Hematopoietic multipotent progenitor cell treated with erythropoietin and hydrocortisone succinate and interleukin-3 and kit ligand, for 15 days (in vitro differentiated cells): ENCODE results near the gene COPS4.
A peak's percentile ranks its signal among the peaks of the same experiment; 100 is the strongest.
"Not testable (repeated sequence)": the region's sequence is repeated elsewhere in the genome, so short reads cannot be mapped to it uniquely, and the experiment has no call there.

Source experiments
- DNase-seq: peaks from one replicate; pipeline ENCODE4 v3.0.0-alpha.2; 2015; ENCODE audit warnings: low spot score

Gene COPS4

GRCh38 chr4:83034630-83035494 lies at the start of gene COPS4:
TSS of gene COPS4 (plus strand) at chr4:83035183. CDS start at chr4:83035225, 42 bp downstream.
- peak; percentile 99 for DNase-seq

DNA sequence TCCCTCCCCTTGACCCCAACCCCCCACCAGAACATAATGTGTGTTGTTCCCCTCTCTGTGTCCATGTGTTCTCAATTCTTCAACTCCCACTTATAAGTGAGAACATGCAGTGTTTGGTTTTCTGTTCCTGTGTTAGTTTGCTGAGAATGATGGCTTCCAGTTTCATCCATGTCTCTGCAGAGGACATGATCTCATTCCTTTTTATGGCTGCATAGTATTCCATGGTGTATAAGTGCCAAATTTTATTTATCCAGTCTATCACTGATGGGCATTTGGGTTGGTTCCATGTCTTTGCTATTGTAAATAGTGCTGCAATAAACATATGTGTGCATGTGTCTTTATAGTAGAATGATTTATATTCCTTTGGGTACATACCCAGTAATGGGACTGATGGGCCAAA lies 47.5 kb upstream of the COPS4 start:
- not testable (repeated sequence) for DNase-seq

GRCh38 chr4:82988323-82988832 lies 46.6 kb upstream of the COPS4 start:
- DNase-seq, result no peak

- DNase-seq, result no peak
Measured at GRCh38 chr4:82989575-82990429, 45.2 kb upstream of the COPS4 start.

DNA sequence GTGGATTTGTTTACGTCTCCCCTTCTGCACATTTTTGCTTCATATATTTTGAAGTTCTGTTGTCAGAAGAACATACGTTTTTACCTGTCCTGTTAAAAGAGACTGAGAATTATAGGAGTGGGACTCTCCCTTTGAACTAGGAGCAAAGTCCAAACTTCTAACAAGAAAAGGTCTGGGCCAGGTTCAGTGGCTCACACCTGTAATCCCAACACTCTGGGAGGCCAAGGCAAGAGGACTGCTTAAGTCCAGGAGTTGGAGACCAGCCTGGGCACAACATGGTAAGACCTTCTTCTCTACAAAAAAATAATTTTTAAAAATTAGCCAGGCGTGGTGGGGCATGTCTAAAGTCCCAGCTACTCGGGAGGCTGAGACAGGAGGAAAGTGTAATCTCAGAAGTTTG lies 40.1 kb upstream of the COPS4 start:
- no peak for DNase-seq

- DNase-seq, result no peak
Measured at GRCh38 chr4:82998898-82999297, 36.1 kb upstream of the COPS4 start.

DNA sequence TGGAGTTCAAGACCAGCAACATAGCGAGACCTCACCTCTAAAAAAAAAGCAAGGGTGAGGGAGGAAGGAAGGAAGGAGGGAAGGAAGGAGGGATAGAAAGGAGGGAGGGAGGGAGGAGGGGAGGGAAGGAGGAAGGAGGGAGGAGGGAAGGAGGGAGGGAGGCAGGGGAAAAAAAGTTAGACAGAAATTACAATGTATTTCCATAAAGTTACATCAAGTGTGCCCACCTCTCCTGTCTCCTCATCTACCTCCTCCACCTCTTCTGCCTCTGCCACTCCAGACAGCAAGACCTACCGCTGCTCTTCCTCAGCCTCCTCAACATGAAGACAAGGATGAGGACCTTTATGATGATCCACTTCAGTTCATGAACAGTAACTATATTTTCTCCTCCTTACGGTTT lies 32.7 kb upstream of the COPS4 start:
- DNase-seq, result no peak

DNA sequence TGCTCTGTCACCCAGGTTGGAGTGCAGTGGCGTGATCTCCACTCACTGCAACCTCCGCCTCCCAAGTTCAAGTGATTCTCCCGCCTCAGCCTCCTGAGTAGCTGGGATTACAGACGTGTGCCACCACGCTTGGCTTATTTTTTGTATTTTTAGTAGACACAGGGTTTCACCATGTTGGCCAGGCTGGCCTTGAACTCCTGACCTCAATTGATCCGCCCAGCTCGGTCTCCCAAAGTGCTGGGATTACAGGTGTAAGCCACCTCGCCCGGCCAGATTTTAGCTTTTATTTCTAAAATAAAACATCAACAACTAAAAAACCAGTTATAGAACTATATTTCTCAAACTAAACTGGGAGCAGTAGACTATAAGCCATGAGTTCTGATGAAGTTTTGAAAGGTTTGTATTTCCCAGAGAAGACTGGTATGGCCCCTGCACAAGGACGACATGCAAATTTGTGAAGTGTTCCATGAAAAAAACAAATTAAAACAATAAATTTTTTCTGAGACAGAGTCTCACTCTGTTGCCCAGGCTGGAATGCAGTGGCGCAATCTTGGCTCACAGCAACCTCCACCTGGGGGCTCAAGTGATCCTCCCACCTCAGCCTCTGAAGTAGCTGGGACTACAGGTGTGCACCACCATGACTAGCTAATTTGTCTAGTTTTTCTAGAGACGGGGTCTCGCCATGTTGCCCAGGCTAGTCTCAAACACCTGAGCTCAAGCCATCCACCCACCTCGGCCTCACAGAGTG lies 31.8 kb upstream of the COPS4 start:
- DNase-seq, result not testable (repeated sequence)

DNA sequence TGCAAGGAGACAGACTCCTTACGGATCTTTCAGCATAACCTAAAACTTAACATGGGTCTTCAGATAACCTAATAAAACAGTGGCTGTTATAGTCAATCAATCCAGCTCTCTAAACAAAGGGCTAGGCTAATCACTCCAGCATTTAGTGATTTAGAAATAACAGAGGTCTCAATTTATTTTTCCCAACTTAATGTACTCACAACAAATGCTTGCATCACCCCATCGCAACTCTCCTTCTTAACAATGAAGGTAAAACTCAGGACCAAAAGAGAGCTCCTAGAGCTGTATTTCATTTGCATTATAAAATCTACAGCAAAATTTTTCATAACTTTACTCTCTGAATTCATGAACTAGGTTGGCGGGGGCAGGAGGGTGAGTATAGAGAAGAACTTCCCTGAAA lies 25.5 kb upstream of the COPS4 start:
- DNase-seq, result no peak

GRCh38 chr4:83010111-83010521 lies 24.9 kb upstream of the COPS4 start:
- DNase-seq, result peak; percentile 27

- peak; percentile 80 for DNase-seq
Measured at GRCh38 chr4:83010522-83011318, 24.3 kb upstream of the COPS4 start, which contains the start of gene LIN54. TSS of gene LIN54 (minus strand) at chr4:83010823. CDS start at chr4:82984844, 25,979 bp downstream.

- peak; percentile 22 for DNase-seq
Measured at GRCh38 chr4:83011689-83012199, 23.2 kb upstream of the COPS4 start.

- DNase-seq, result peak; percentile 40
Measured at GRCh38 chr4:83012200-83012686, 22.7 kb upstream of the COPS4 start.

DNA sequence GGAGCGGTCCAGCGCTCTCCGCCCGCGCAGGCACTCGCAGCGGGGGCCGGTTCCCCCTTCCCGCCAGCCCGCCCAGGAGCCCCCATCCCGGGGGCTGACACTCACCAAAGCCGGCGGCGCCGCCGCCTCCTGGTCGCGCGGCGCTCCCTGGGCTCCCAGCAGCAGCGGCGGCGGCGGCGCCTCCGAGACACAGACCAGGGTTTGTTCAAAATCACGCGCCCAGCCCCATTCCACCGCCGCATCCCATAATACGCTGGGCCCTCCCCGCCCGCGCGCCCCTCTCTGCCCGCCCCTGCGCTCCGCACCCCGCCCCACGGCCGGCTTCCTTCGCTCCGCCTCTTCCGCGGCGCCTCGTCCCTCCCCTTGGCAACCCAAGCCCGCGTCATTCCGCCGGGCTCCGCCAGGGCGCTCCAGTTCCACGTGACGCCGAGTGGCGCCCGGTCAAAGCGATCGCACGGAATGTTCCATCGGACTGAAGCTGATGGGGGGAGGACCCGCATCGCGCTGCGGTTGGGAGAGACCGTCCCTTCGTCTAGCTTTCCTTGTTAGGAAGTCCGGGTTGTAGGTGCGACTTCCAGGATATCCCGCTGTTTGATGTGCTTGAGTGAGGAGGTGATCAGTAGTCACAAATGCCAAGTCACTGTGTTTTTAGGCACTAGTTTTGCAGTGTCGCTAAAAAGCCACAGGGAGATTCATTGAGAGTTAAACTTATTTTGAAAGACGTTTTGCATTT lies 22.1 kb upstream of the COPS4 start:
- peak; percentile 98 for DNase-seq

- no peak for DNase-seq
Measured at GRCh38 chr4:83013420-83013867, 21.5 kb upstream of the COPS4 start.

- no peak for DNase-seq
Measured at GRCh38 chr4:83013902-83014301, 21.1 kb upstream of the COPS4 start.

- DNase-seq, result no peak
Measured at GRCh38 chr4:83019794-83020494, 15.0 kb upstream of the COPS4 start.

DNA sequence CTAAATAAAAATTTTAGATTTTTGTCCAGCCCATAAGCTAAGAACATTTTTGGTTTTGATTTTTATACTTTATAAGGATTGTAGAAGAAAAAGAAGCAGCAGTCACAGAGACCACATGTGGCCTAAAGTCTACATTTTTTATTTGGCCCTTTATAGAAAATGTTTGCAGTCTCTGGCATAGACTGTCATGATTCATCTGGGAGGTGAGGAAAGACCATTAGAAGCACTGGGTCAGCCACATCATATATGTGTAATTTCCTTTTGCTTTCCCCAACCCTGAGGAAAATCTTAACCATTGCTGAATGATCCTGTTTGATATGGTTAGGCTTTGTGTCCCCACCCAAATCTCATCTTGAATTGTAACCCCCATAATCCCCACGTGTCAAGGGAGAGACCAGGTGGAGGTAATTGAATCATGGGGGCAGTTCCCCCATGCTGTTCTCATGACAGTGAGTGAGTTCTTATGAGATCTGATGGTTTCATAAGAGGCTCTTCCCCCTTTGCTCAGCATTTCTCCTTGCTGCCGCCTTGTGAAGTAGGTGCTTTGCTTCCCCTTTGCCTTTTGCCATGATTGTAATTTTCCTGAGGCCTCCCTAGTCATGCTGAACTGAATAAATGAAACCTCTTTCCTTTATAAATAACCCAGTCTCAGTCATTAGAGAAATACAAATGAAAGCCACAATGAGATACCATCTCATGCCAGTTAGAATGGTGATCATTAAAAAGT lies 12.1 kb upstream of the COPS4 start:
- DNase-seq, result no peak
